ENCODE results near the gene DMD. TPM values are rescaled to one million over a fixed set of nuclear protein-coding genes. Genes with fewer than 3 reads are reported as not detected.

Gene DMD
- total RNA-seq, 1 donor from 2014 or later, result 30.6 TPM

DNA sequence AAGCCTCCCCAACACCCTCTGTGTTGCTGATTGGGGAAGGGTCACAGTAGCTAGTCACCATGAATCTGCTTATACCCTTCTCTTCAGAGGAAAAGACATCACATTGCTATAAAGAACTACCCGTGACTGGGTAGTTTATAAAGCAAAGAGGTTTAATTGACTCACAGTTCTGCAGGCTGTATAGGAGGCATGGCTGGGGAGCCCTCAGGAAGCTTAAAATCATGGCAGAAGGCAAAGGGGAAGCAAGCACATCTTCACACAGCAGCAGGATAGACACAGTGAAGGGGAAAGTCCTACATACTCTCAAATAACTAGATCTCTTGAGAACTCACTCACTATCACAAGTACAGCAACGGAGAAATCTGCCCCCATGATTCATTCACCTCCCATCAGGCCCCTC, 1910.1 kb downstream of the DMD start:
- Histone ChIP-seq H3F3A (ENCODE audit: low read depth) (no peaks in the 10 kb centered on the region), H3K27me3 (no peaks in the 10 kb centered on the region), H2AFZ (replicated peaks) (no peak overlapping the region), H3K79me2 (ENCODE audit: low read depth) (no peaks in the 10 kb centered on the region), H3K4me2 (no peak overlapping the region), H3K27ac (no peak overlapping the region), H3K4me1 (no peaks in the 10 kb centered on the region), H3K9me3 (ENCODE audit: low read depth) (no peaks in the 10 kb centered on the region), H3K4me3 (no peak overlapping the region), H3K36me3 (no peaks in the 10 kb centered on the region), H3K9ac (no peak overlapping the region), H4K20me1 (ENCODE audit: low read depth) (no peaks in the 10 kb centered on the region)
- Mint-ChIP-seq H3K9me3 (peaks cover 9% of the 10 kb centered on the region), H3K27me3 (ENCODE audit: insufficient read depth, low read depth) (no peaks in the 10 kb centered on the region), H3K4me1 (peaks cover 14% of the 10 kb centered on the region), H3K4me3 (no peak overlapping the region), H3K27ac (no peak overlapping the region), H3K36me3 (peaks cover 3% of the 10 kb centered on the region)
- TF ChIP-seq EZH2 (IDR thresholded peaks at IDR 0.05) (no peak), EZH2phosphoT487 (IDR thresholded peaks at IDR 0.05) (no peak)
- TF ChIP-seq, protein P1, sequence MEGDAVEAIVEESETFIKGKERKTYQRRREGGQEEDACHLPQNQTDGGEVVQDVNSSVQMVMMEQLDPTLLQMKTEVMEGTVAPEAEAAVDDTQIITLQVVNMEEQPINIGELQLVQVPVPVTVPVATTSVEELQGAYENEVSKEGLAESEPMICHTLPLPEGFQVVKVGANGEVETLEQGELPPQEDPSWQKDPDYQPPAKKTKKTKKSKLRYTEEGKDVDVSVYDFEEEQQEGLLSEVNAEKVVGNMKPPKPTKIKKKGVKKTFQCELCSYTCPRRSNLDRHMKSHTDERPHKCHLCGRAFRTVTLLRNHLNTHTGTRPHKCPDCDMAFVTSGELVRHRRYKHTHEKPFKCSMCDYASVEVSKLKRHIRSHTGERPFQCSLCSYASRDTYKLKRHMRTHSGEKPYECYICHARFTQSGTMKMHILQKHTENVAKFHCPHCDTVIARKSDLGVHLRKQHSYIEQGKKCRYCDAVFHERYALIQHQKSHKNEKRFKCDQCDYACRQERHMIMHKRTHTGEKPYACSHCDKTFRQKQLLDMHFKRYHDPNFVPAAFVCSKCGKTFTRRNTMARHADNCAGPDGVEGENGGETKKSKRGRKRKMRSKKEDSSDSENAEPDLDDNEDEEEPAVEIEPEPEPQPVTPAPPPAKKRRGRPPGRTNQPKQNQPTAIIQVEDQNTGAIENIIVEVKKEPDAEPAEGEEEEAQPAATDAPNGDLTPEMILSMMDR (IDR thresholded peaks at IDR 0.05), result no peak
- no peak for DNase-seq (ENCODE audit: low spot score)

DNA sequence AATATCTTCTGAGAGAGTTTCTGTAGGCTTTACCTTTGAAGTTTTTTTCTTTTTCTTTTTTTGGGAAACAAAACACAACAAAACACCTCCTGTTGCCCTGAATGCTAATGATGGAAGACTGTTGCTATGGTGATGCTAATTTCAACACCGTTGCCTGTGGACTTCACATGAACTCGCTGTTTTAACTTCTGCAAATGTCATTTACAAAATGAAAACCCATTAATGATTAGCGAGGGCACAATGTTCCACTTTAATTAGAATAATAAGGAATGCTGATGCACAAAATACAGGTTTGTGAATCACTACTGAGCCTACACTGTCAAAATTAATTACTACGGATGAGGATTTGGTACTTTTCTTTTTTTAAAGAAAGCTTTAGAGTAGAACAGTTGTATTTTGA, 1912.4 kb downstream of the DMD start:
- H3F3A ChIP-seq (ENCODE audit: low read depth), result no peaks in the 10 kb centered on the region
- H3K27ac Mint-ChIP-seq, result no peak overlapping the region

GRCh38 chrX:31297881-31298280, 1913.5 kb downstream of the DMD start:
- no peak overlapping the region for H3K4me2 ChIP-seq
- no peak overlapping the region for H3K4me3 ChIP-seq
- H3K9me3 Mint-ChIP-seq, result peaks cover 9% of the 10 kb centered on the region
- H3K4me1 ChIP-seq, result no peaks in the 10 kb centered on the region
- TF ChIP-seq, protein P1 (IDR thresholded peaks at IDR 0.05), result no peak
- TF ChIP-seq EZH2 (IDR thresholded peaks at IDR 0.05) (no peak), EZH2phosphoT487 (IDR thresholded peaks at IDR 0.05) (no peak)
- H4K20me1 ChIP-seq (ENCODE audit: low read depth), result no peaks in the 10 kb centered on the region
- H3K4me3 Mint-ChIP-seq, result no peak overlapping the region
- H3K27me3 Mint-ChIP-seq (ENCODE audit: insufficient read depth, low read depth), result no peaks in the 10 kb centered on the region
- no peaks in the 10 kb centered on the region for H3K79me2 ChIP-seq (ENCODE audit: low read depth)
- H3K36me3 ChIP-seq, result no peaks in the 10 kb centered on the region
- H3K36me3 Mint-ChIP-seq, result peaks cover 7% of the 10 kb centered on the region
- H3K4me1 Mint-ChIP-seq, result peaks cover 14% of the 10 kb centered on the region
- H3K27me3 ChIP-seq, result no peaks in the 10 kb centered on the region
- no peaks in the 10 kb centered on the region for H3K9me3 ChIP-seq (ENCODE audit: low read depth)
- no peak overlapping the region for H3K9ac ChIP-seq
- H3K27ac Mint-ChIP-seq, result no peak overlapping the region
- H2AFZ ChIP-seq (replicated peaks), result no peak overlapping the region
- no peak overlapping the region for H3K27ac ChIP-seq
- no peak for DNase-seq (ENCODE audit: low spot score)
- no peaks in the 10 kb centered on the region for H3F3A ChIP-seq (ENCODE audit: low read depth)

More for the DNA sequence above, 1912.4 kb downstream of the DMD start:
- H3K4me1 Mint-ChIP-seq, result peaks cover 14% of the 10 kb centered on the region
- Histone ChIP-seq H3K9ac (no peak overlapping the region), H3K36me3 (no peaks in the 10 kb centered on the region), H3K27me3 (no peaks in the 10 kb centered on the region), H3K27ac (no peak overlapping the region), H3K9me3 (ENCODE audit: low read depth) (no peaks in the 10 kb centered on the region), H3K4me1 (no peaks in the 10 kb centered on the region), H3K4me2 (no peak overlapping the region), H4K20me1 (ENCODE audit: low read depth) (no peaks in the 10 kb centered on the region), H3K79me2 (ENCODE audit: low read depth) (no peaks in the 10 kb centered on the region), H2AFZ (replicated peaks) (no peak overlapping the region), H3K4me3 (no peak overlapping the region)
- no peak for DNase-seq (ENCODE audit: low spot score)
- peaks cover 9% of the 10 kb centered on the region for H3K9me3 Mint-ChIP-seq
- TF ChIP-seq EZH2phosphoT487 (IDR thresholded peaks at IDR 0.05) (no peak), EZH2 (IDR thresholded peaks at IDR 0.05) (no peak)
- TF ChIP-seq, protein P1 (IDR thresholded peaks at IDR 0.05), result no peak
- H3K4me3 Mint-ChIP-seq, result no peak overlapping the region
- H3K36me3 Mint-ChIP-seq, result peaks cover 7% of the 10 kb centered on the region
- no peaks in the 10 kb centered on the region for H3K27me3 Mint-ChIP-seq (ENCODE audit: insufficient read depth, low read depth)

Data from neural progenitor cell (in vitro differentiated cells).